GM19240 (cell line): ENCODE measurements around the gene TENM3.

ENCODE experiments used
- DNase-seq: peaks from one replicate; pipeline ENCODE4 v3.0.0; 2011; ENCODE audit warnings: low spot score; ENCODE audit not compliant: insufficient read length

Gene TENM3

DNA sequence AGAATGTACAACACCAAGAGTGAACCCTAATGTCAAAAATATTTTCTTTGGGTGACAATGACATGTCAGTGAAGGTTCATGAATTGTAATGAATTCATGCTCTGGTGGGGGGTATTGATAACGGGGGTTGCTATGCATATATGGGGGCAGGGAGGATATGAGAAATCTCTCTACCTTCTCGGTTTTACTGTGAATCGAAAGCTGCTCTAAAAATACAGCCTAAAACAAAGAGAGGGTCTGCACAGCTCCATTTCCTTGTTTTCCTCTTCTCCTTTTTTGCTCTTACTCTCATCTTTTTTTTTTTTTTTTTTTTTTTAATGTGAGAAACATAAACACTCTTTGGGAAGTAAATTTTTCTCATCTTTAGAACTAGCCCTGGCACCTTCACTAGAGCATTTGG is 588.2 kb downstream of the TENM3 start:
- DNase-seq, result no peak

DNA sequence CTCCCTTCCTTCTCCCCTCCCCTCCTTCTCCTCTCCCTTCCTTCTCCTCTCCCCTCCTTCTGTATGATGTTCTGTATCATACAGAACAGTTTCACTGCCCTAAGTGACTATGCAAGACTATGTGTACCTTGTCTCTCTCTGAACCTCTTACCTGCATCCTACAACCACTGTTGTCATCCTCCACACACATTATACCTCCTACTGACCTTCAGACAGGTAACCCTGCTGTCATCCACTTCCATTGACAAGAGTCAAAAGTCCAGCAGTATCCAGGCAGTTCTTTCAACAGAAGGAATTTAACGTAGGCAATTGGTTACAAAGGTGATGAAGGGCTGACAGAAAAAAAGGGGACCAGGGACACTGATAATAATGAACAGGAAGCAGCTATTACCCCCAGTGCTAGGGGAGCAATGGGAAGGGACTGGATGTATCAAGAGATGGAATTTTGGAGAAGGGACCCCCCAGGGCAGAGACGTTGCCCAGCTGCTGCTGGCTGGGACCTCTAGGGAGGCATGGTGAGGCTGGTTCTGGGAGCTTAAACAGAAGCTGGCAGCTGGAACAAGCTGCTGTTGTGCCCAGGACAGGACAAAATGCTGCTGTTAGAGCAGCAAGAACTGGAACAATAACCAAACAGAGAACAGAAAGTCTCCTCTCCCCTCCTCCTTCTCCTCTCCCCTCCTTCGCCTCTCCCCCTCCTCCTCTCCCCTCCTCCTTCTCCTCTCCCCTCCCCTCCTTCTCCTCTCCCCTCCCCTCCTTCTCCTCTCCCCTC is 589.3 kb downstream of the TENM3 start:
- no peak for DNase-seq

DNA sequence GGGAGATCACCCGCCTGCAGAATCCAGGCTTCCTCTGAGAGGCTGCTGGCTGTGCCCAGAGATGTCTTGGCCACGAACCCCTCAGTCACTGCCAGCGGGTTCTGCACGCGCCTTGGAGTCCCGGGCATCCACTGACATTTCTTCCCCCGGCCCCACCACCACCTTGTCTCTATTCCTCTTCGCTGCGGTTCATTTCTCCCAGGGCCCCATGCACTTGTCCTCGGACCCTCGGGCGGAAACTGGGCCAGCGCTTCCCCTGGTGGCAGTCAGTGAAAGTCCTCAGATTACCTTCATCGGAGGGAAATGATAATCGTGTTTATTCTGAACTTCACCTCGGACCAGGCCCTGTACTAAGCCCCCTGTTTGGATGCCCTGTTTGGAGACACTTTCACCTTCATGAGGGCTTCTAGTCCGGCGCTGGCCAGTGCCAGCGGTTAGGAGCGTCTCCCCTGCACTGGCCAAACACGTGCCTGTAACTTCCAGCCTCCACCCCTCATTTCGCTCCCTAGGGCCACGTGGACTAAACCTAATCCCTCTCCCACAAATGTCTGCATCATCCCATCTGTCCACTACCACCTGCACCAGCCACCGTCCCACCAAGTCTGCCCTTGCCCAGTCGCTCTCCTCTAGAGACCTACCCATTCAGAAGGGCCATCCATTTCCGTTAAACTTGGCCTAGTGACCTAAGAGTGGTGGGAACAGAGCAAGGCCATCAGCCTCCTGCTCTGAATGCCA is 592.0 kb downstream of the TENM3 start:
- DNase-seq, result no peak

DNA sequence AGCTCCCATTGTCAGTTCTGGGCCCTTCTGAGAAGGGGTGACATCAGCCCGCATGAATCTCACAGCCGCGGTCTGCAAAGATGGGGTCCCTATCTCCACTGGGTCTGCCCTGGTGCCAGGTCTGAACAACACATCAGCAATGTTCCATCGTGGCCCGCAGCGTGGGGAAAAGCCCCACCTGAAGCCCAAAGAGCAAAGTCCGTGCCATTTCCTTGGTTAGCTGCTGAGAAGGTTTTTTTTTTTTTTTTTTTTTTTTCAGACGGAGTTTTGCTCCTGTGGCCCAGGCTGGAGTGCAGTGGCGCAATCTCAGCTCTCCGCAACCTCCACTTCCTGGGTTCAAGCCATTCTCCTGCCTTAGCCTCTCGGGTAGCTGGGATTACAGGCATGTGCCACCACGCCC is 594.6 kb downstream of the TENM3 start:
- DNase-seq, result no peak

DNA sequence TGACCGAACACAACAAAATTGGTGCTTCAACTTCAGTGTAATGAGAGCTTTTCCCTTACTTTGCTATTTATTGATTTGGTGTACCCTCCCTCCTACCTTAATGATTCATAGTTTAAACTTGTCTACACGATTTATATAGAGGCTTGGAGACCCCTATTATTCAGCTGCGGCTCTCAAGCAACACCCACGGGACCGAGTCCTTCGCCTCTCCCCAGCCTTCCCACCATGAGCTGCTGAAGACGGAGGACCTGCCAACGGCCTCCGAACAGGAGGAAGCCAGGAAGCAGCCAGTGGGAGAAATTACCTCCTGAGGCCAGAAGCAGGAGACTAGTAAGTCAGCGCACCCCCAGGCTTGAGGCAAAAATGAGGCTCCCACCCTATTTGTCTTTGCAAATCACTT is 595.3 kb downstream of the TENM3 start:
- DNase-seq, result no peak

DNA sequence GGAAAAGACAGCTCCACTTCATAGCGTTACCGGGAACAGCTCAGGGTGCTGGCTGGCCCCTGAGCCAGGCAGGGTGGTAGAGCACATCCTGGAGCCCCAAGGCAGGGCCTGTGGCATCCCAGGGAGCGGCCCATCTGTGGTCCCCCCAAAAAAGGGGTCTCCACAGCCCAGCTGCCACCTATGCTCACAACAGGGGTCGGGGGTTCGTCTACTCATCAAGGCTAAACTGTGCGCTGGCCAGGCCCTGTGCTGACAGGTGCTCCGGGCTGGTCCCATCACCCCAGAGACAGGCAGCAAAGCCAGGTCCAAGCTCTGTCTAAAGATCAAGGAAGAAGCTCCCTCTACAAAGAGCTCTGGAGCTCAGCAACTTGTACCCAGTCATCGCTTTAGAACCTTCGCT is 596.1 kb downstream of the TENM3 start:
- DNase-seq, result no peak

DNA sequence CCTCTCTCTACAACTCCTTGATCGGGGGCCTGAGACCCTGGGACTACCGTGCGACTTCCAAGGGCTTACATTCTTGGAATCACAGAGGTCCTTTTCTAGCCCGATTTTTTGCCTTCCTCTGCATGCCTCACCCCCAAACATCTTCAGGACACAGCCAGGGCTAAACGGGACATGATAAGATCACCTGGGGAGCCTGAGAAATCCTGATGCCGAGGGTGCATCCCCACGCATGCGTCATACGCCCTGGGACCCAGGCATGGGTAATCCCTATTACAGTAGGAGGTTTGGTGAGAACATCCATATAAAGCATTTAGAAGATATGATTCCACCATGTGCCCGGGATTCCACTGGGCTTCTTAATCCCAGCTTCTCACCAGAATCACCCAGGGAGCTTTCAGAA is 596.9 kb downstream of the TENM3 start:
- DNase-seq, result no peak

DNA sequence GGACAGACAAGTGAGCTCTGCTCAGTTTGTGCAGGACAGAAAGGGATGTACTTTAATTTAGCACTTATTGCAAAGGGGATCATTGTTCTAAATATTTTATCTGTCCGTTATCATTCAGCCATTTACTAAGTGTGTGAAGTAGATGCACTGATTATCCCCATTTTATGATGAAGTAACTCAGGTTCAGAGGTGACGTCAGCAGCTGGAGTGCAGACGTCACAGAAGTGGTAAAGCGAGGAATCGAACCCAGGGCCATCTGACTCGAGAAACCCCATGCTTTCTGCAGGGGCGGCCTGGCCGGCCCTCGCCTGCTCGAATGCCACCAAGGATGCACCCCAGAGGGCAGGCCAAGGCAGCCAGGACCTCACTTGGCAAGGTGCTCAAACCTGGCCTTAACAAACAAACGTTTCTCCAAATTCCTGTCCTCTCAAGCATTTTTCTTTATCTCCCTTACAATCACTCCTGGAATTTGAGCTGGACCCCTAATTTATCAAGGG is 599.0 kb downstream of the TENM3 start:
- no peak for DNase-seq

DNA sequence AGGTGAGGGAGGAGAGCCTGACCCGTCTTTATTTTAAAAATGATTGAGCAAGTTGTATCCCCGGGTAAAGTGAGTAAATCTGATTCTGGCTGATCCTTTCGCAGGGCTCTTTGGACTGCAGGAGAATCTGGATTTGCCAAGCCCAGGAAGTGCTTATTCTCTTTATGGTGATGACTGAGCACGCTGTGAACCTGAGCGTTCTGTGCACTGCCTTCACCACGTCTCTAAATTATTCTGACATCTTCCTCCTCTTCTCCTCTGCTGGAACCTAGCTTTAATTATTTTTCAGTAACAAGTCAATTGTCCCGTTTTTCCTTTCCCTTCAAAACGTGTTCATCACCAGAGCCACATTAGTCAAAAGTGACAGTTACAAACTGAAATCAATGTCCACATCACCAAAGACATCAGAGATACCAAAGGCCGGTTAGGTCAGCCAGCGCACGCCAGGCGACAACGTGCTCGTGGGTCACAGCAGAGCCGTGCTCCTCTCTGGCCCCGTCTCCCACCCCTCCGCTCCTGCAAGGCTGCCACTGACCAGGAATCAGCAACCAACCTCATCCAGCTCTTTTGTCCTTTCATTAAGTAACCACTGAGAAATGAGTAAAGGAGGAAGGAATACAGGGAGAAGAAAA is 599.7 kb downstream of the TENM3 start:
- no peak for DNase-seq

DNA sequence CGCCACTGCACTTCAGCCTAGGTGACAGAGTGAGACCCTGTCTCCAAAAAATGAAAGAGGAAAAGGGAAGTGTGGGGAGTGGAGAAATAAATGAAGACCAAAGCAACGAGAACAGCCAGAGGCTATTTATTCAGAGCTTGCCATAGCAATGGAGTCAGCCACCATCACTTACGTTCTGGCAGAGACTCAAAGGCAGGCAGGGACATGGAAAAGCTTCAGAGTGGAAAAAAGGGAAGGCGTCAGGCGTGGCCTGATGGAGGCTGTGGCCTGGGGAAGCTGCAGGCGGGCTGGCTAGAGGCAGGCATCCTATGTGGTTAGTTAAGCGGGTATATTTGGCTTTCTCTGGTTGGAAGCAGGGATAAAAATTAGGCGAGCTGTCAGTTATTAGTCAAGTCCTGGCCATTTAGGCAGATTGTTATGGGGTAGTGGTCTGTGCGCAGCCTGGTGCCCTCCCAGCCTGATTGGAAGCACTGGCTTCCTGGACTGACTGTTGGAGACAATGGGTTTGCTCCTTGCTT is 600.7 kb downstream of the TENM3 start:
- no peak for DNase-seq

DNA sequence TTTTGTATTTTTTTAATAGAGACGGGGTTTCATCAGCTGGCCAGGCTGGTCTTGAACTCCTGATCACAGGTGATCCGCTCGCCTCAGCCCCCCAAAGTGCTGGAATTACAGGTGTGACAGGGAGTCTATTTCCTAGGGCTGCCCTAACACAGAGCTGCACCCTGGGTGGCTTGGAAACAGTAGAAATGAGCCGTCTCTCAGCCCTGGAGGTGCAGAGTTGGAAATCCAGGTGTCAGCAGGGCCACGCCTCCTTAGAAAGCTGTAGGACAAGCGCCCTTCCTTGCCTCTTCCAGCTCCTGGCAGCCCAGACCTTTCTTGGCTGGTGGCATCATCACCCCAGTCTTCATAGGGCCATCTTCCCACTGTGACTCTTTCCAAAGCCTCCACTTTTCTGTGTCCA is 602.4 kb downstream of the TENM3 start:
- DNase-seq, result no peak

DNA sequence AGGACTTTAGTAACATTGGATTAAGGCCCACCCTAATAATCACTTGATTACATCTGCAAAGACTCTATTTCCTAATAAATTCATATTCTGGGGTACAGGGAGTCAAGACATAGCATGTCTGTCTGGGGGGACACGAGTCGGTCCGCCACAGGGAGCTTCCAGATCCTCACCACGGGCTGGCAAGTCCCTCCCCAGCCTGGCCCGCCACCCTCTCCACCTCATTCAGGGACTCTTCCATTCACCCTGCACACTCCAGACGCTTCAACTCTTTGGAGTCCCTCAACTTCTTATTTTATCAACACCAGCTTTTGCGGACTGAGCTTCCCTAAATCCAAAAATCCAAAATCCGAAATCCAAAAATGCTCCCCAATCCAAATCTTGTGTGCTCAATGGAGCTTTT is 602.8 kb downstream of the TENM3 start:
- no peak for DNase-seq

DNA sequence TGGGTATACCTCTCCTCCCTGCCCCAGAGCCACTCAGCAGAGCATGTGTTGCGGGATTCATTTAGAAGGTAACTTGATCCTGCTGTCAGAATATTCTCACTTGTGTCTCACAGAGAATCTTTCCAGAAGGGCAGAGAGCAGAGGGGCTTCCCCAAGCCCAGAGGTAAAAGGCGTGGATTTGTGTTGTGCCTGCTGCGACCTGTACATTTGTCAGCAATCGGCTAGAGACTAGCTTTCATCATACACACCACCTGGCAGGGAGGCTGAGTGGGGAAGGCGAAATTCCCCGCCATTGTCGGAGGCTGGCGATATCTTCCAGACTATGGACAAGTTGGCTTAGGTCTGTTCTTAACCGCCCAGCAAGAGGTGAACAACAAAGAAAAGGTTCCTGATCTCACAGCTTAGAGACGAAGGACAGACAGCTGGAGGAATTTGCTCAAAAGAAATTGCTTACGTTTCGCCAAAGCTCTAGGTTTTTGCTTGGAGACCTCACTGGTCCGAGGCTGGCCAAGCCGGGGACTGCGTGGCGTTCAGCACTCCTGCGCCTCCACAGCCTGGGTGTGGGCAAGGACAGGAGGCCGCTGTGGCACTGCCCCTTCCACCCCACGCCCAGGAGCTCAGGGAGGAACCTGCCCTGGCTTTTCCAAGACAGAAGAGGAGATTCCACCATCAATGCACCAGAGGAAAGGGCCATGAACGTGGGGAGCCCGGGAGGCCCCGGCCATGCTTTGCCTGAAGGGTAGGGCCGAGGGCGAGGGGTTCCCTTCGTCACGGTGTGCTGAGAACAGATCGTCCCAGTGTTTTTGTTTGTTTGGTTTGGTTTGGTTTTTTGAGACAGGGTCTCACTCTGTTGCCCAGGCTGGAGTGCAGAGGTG is 604.6 kb downstream of the TENM3 start:
- DNase-seq, result no peak

DNA sequence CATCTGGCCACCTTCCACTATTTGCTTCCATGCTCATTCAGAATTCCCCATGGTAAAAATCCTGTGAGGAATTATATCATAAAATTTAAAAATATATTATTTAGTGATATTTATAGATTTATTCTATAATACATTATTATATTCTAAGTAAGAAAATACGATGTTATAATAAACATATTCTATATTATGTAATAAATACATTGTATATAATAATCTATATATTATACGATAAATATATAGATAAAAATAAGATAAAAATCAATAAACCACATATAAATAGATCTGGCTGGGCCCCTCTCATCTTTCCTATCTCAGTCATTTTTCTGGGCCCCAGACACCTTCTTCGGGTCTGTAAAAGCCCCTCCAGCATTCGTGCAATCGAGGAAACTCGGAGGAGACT is 605.5 kb downstream of the TENM3 start:
- no peak for DNase-seq
